HEK293T (cell line): Measurements from ENCODE around the gene TUBGCP3.

ENCODE experiments used
- BHLHE40 ChIP-seq: fragments of 450-650 bp; IDR thresholded peaks from 2 replicates; pipeline ENCODE4 v1.6.1; 2016; ENCODE audit warnings: mild to moderate bottlenecking, moderate library complexity, borderline replicate concordance
- ELF4 ChIP-seq: fragments of 450-650 bp; IDR thresholded peaks from 2 replicates; pipeline ENCODE4 v1.6.1; 2017; ENCODE audit warnings: antibody characterized with exemption
- FOXA1 ChIP-seq: fragments of 450-650 bp; IDR thresholded peaks from 2 replicates; pipeline ENCODE4 v1.6.1; 2016; ENCODE audit warnings: mild to moderate bottlenecking
- FOXK2 ChIP-seq: fragments of 450-650 bp; IDR thresholded peaks from 2 replicates; pipeline ENCODE4 v1.6.1; 2016; ENCODE audit warnings: mild to moderate bottlenecking
- FOXM1 ChIP-seq: fragments of 450-650 bp; IDR thresholded peaks from 2 replicates; pipeline ENCODE4 v1.6.1; 2017; ENCODE audit warnings: mild to moderate bottlenecking, borderline replicate concordance
- L3MBTL2 ChIP-seq: fragments of 450-650 bp; conservative IDR thresholded peaks from 2 replicates; pipeline ENCODE4 v1.6.1; 2016; ENCODE audit warnings: mild to moderate bottlenecking
- LEF1 ChIP-seq: fragments of 450-650 bp; IDR thresholded peaks from 2 replicates; pipeline ENCODE4 v1.6.1; 2017; ENCODE audit warnings: mild to moderate bottlenecking, borderline replicate concordance
- NFRKB ChIP-seq: fragments of 450-650 bp; IDR thresholded peaks from 2 replicates; pipeline ENCODE4 v1.6.1; 2016; ENCODE audit warnings: mild to moderate bottlenecking, moderate library complexity
- PKNOX1 ChIP-seq: fragments of 450-650 bp; IDR thresholded peaks from 2 replicates; pipeline ENCODE4 v1.6.1; 2016
- SP1 ChIP-seq: fragments of 450-650 bp; IDR thresholded peaks from 2 replicates; pipeline ENCODE4 v1.6.1; 2017
- SUZ12 ChIP-seq: fragments of 450-650 bp; IDR thresholded peaks from 2 replicates; pipeline ENCODE4 v1.6.1; 2016; ENCODE audit warnings: mild to moderate bottlenecking
- TARDBP ChIP-seq: fragments of 450-650 bp; IDR thresholded peaks from 2 replicates; pipeline ENCODE4 v1.6.1; 2016
- ZNF384 ChIP-seq: fragments of 450-650 bp; IDR thresholded peaks from 2 replicates; pipeline ENCODE4 v1.6.1; 2016

GRCh38 chr13:112558696-112559418, 29.1 kb downstream of the TUBGCP3 start:
- TF ChIP-seq L3MBTL2: no peak
- TF ChIP-seq NFRKB: no peak
- no peak for TF ChIP-seq SP1
- no peak for TF ChIP-seq TARDBP
- TF ChIP-seq BHLHE40: no peak
- TF ChIP-seq FOXA1: no peak
- no peak for TF ChIP-seq ELF4
- no peak for TF ChIP-seq FOXM1
- no peak for TF ChIP-seq ZNF384
- TF ChIP-seq LEF1: no peak
- TF ChIP-seq PKNOX1: no peak
- TF ChIP-seq FOXK2: no peak
- TF ChIP-seq SUZ12: no peak
